Midbrain (tissue), 1 donor: ENCODE measurements around the gene HNRNPAB.
A peak's percentile ranks its signal among the peaks of the same experiment; 100 is the strongest.
"Not testable (repeated sequence)": the region's sequence is repeated elsewhere in the genome, so short reads cannot be mapped to it uniquely, and the experiment has no call there.

ENCODE experiments used
- DNase-seq: peaks from one replicate; lab custom pipeline; 2025; lab: John Stamatoyannopoulos, UW

The HNRNPAB gene

GRCh38 chr5:178230879-178231538 lies 26.7 kb downstream of the HNRNPAB start:
- peak; percentile 40 for DNase-seq

- no peak for DNase-seq
Measured at GRCh38 chr5:178231539-178232123, 27.3 kb downstream of the HNRNPAB start.

- DNase-seq = peak; percentile 78
Measured at GRCh38 chr5:178232124-178232919, 28.0 kb downstream of the HNRNPAB start, which contains the start of gene PHYKPL. TSS of gene PHYKPL (minus strand) at chr5:178232802. CDS start at chr5:178232550, 252 bp downstream.

GRCh38 chr5:178232920-178233429 lies 28.6 kb downstream of the HNRNPAB start:
- no peak for DNase-seq

GRCh38 chr5:178234121-178234749 lies 29.9 kb downstream of the HNRNPAB start:
- no peak for DNase-seq

DNA sequence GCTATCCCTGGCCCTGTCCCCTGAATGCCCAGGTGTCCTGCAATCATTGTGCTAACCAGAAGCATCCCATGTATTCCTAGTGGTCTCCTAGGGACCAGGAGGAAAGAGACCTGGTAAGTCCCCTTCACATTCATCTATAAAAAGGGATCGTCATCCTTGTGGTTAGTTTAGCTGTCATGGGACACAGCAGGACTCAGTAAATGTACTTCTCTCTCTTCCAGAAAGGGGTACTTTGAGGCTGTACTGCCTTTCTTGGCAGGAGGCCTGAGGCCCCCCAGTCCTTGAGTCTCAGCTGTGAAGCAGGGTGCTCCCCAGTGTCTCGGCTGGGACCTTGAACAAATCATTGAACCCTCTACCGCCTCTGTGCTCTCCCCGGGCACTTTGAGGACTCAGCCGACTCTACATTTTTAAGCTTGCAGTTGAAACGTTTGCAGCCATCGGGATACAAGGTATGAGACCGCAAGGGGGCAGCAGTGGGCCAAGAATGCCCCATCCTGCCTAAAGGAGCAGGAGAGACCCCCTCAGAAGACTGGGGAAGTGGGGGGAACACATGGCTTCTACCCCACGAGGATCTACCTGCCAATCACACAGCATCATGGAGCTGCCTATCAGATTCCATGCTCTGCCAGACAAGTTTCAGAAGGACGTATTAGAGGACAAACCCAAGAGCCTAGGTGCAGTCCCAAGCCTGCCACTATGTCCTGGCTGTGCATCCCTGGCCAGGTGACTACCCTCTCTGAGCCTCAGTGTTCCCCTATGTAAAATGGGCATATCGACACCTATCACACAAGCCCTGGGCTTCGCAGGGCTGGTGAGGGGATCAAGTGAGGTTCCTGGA lies 30.6 kb downstream of the HNRNPAB start:
- DNase-seq = peak; percentile 63

DNA sequence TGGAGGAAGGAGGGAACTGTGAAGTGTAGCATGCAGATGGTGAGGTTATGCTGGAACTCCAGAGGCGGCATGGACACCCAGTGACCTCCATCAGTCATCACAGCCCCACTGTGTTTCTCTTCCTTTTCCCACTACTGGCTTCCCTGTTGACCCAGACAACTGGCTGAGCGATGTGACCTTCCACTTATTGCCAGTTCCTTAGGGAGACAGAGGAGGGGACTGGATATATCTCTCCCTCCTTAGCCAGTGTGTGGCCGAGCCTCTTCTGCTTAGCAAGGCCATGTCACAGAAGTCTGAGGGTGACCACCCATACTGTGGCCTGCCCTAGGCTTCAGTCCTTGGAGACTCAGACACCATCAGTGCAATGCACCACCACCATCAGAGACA lies 31.2 kb downstream of the HNRNPAB start:
- DNase-seq = no peak

DNA sequence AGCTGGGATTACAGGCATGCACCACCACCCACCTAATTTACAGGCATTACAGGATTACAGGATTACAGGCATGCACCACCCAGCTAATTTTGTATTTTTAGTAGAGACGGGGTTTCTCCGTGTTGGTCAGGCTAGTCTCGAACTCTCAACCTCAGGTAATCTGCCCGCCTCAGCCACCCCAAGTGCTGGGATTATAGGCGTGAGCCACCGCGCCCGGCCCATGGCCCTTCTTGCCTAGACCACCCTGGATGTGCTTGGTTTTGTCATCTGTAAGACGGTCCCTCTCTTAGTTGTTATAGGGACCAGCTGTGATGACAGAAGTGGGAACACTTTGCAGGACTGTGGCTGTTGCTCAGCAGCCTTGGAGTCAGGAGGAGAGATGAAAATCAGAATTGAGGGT lies 31.8 kb downstream of the HNRNPAB start:
- DNase-seq = no peak

DNA sequence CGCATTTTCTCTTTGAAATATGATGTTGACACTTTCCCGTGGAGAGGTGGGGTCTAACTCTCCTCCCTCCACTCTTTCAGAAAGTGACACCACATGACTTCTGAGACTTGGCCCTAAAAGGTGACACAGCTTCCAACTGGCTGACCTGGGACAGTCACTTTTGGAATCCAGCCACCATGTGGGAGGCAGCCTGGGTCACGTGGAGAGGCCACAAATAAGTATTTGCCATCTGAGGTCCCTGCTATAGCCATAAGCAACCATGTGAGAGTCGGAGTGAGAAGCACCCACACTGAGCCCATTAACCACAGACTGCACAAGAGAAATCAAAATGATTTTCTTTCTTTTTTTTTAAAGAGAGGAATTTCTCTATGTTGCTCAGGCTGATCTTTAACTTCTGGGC lies 32.3 kb downstream of the HNRNPAB start:
- DNase-seq = no peak

DNA sequence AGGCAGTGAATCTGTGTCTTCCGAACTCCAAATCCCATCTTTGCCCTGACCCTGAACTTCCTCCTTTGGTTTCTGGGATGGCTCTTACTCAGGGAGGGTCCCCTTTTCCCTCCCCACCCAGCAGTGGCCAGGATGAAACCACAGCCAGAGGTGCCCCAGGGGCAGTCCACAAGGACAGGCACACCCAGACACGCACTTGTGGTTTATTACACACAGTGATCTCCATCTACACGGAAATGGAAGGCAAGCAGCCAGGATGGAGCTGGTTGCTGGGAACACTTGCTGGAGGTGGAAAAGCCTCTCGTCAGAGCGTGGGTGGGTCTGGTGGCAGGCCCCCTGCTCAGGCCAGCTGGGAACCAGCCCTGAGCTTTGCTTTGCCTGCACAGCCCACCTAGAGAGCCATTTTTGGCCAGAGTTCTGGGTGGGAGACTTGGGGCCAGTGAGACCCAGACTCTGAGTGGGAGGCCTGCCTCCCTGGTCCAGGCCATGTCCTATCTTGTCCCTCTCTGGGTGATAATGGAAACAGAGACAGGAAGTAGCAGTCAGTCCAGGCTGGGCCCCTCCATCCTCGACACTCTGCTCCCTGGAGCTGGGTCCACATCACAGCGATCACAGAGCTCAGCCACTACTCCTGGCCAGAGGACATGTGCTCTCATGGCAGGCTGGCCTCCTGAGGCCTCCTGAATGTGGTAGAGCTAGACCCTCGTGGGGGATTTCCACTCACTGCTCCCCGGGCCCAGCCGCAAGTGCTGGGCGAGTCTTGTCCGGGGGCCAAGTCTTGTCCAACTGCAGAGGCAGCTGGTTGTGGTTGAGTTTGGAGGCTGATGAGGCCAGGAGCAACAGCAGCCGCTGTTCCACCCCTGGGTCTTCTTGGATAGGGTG lies 33.3 kb downstream of the HNRNPAB start:
- no peak for DNase-seq

- no peak for DNase-seq
Measured at GRCh38 chr5:178238313-178238635, 33.9 kb downstream of the HNRNPAB start.

- DNase-seq = no peak
Measured at GRCh38 chr5:178238711-178239592, 34.6 kb downstream of the HNRNPAB start.

DNA sequence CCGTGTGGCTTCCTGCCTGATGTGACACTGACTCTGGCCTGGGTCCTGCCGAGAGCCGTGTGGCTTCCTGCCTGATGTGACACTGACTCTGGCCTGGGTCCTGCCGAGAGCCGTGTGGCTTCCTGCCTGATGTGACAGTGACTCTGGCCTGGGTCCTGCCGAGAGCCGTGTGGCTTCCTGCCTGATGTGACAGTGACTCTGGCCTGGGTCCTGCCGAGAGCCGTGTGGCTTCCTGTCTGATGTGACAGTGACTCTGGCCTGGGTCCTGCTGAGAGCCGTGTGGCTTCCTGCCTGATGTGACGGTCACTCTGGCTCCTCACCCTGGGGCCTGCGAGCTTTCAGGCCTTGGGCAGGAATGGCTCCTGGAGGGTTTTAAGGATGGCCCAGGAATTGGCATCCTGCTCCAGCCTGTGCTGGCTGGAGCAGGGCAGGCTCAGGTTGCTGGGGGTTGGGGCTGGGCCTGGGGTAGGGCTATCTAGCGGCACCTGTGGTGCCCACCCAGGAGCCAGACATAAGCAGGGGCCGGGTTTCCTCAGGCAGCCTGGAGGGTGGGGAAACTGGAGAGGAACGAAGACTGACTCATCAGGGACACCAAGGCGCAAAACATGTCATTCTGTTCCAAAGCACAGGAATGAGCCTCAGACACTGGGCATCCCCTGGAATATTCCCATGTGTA lies 35.4 kb downstream of the HNRNPAB start:
- not testable (repeated sequence) for DNase-seq

DNA sequence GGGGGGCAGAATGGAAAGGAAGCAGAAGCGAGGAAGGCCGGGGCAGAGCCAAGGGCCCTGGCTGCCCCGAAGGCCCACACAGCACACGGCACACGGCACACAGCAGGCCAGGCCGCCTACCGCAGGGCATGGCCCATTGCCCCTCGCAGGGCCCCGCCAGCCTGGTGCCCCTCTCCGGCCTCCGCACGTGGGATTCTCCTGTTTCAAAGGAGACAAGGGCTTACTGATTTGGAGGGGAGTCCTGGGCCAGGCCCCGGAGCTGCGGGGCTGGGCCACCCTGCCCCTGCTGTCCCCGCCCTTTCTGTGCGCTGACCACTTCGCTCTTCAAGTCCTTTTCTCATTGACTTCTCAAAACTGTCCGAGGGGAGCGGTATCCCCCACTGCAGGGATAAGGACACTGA lies 36.0 kb downstream of the HNRNPAB start:
- no peak for DNase-seq

- DNase-seq = no peak
Measured at GRCh38 chr5:178240766-178241165, 36.4 kb downstream of the HNRNPAB start.

- DNase-seq = peak; percentile 27
Measured at GRCh38 chr5:178241231-178241663, 36.9 kb downstream of the HNRNPAB start.

- peak; percentile 5 for DNase-seq
Measured at GRCh38 chr5:178241688-178242231, 37.4 kb downstream of the HNRNPAB start.

DNA sequence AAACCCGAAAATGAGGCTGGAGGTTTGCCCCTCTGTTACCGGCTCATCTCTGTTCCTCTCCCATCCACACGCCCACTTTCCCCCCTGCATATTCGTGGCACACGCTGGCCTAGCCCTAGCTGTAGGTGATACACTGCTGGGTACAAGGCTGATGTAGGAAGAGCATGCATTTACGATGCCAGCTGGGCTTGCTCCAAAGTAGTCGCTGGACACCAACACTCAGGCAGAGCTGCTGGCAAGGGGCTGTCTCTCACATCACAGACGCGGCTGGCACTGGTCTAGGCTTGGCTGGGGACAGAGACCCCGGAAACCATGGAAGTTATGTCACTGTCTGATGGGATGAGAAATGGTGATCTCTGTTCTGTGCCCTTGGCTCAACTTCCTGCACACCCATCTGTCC lies 38.1 kb downstream of the HNRNPAB start:
- no peak for DNase-seq

GRCh38 chr5:178244576-178244975 lies 40.2 kb downstream of the HNRNPAB start:
- no peak for DNase-seq
